Activated CD8-positive, alpha-beta memory T cell treated with anti-CD3 and anti-CD28 coated beads, Interleukin-2, amount 50 U/mL, for 1 hour (primary cell): ENCODE results near the gene TTYH2.

Source experiments
- DNase-seq: peaks from one replicate; pipeline ENCODE4 v3.0.0-alpha.2; 2020; ENCODE audit errors: extremely low read depth

The TTYH2 gene

GRCh38 chr17:74214484-74215341 is 1.3 kb downstream of the TTYH2 start:
- no peak for DNase-seq

GRCh38 chr17:74215342-74215727 is 2.0 kb downstream of the TTYH2 start:
- DNase-seq, result no peak

GRCh38 chr17:74216505-74216904 is 3.1 kb downstream of the TTYH2 start:
- DNase-seq, result no peak

GRCh38 chr17:74217037-74217730 is 3.8 kb downstream of the TTYH2 start:
- DNase-seq, result no peak

- DNase-seq, result no peak
Observed at GRCh38 chr17:74217888-74218287, 4.5 kb downstream of the TTYH2 start.

GRCh38 chr17:74218436-74218835 is 5.1 kb downstream of the TTYH2 start:
- DNase-seq, result no peak

GRCh38 chr17:74219576-74220133 is 6.3 kb downstream of the TTYH2 start:
- DNase-seq, result no peak

GRCh38 chr17:74220219-74220618 is 6.8 kb downstream of the TTYH2 start:
- no peak for DNase-seq

- no peak for DNase-seq
Observed at GRCh38 chr17:74220946-74221818, 7.8 kb downstream of the TTYH2 start.

- DNase-seq, result no peak
Observed at GRCh38 chr17:74222399-74222798, 9.0 kb downstream of the TTYH2 start.

GRCh38 chr17:74223901-74224300 is 10.5 kb downstream of the TTYH2 start:
- DNase-seq, result no peak

GRCh38 chr17:74224959-74225725 is 11.8 kb downstream of the TTYH2 start:
- no peak for DNase-seq

- DNase-seq, result no peak
Observed at GRCh38 chr17:74226252-74226651, 12.9 kb downstream of the TTYH2 start.

- DNase-seq, result no peak
Observed at GRCh38 chr17:74227271-74228080, 14.1 kb downstream of the TTYH2 start.

- no peak for DNase-seq
Observed at GRCh38 chr17:74228306-74228978, 15.1 kb downstream of the TTYH2 start.

- DNase-seq, result no peak
Observed at GRCh38 chr17:74230896-74231295, 17.5 kb downstream of the TTYH2 start.

GRCh38 chr17:74231928-74232907 is 18.8 kb downstream of the TTYH2 start:
- no peak for DNase-seq

GRCh38 chr17:74233937-74234336 is 20.6 kb downstream of the TTYH2 start:
- no peak for DNase-seq
